ENCODE measurements around the gene ACSF3. TPM values are rescaled to one million over a fixed set of nuclear protein-coding genes. Genes with fewer than 3 reads are reported as not detected.
A peak's percentile ranks its signal among the peaks of the same experiment; 100 is the strongest.

The ACSF3 gene
- total RNA-seq, 1 donor = 20.7 TPM

DNA sequence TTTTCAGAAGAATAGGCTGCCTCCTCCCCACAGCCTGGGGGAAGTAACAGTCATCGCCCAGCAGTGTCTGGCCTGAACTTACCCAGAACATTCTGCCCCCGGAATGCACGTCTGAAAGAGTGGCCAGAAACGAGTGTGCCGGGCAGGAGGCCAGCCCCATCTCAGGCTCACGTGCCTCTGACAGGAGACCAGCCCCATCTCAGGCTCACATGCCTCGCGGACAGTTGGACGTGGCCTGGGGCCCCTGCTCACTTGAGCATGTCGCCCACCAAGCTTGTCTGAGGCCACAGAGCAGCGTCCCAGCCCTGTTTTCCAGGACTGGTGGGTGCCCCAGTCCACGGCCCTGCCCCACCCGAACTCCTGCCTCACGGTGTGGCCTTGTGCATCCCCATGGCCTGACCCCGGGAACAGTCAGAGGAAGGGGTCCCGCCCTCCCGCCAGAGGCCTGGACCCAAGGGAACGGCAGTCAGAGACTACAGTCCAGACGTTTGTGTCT is 61.6 kb downstream of the ACSF3 start:
- peak; percentile 88 for DNase-seq (ENCODE audit: low read depth)
- H3K4me3 ChIP-seq (ENCODE audit: low read depth, low read length) = no peak overlapping the region
- TF ChIP-seq, protein P1, sequence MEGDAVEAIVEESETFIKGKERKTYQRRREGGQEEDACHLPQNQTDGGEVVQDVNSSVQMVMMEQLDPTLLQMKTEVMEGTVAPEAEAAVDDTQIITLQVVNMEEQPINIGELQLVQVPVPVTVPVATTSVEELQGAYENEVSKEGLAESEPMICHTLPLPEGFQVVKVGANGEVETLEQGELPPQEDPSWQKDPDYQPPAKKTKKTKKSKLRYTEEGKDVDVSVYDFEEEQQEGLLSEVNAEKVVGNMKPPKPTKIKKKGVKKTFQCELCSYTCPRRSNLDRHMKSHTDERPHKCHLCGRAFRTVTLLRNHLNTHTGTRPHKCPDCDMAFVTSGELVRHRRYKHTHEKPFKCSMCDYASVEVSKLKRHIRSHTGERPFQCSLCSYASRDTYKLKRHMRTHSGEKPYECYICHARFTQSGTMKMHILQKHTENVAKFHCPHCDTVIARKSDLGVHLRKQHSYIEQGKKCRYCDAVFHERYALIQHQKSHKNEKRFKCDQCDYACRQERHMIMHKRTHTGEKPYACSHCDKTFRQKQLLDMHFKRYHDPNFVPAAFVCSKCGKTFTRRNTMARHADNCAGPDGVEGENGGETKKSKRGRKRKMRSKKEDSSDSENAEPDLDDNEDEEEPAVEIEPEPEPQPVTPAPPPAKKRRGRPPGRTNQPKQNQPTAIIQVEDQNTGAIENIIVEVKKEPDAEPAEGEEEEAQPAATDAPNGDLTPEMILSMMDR (IDR thresholded peaks at IDR 0.05; ENCODE audit: insufficient read depth, low read depth, low read length) = no peak

DNA sequence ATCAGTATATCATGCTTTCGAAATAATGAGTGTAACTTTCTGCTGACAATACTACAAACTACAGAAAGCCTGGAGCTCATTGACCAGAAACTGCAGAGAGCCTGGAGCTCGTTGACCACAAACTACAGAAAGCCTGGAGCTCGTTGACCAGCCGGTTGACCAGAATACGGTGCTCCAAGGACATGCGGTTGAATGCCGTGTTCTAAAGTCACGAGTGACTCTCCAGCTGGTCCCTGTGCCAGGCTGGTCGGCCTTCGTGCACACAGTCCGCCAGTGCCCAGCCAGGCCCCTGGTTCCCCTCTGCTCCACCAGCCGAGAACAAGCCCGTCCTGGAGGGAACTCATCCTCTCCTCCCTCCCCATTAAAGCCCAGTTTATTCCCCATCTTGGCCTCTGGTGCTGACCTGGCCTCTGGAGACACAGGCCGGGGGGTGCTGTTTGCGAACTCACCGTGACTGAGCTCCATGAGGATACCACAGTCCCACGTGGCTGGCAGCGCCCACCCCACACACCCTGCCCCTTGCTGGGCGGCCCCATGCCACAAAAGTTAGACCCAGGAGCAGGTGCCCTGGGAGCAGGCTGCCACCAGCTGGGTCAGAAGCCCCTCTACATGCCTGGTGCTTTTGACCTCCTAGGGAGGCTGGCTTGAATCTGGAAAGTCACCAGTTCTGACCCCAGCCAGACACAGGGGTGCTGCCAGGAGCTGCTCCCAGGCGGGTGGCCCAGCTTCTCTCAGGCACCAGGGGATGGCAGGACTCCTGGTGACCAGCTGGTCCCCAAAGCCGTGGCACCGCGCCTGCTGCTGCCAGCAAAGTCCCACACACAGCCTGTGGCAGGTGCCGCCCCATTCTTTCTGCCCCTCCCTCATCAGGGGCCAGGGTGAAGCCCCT is 62.4 kb downstream of the ACSF3 start:
- H3K4me3 ChIP-seq (ENCODE audit: low read depth, low read length) = no peak overlapping the region
- TF ChIP-seq, protein P1 (IDR thresholded peaks at IDR 0.05; ENCODE audit: insufficient read depth, low read depth, low read length) = no peak
- peak; percentile 20 for DNase-seq (ENCODE audit: low read depth)

DNA sequence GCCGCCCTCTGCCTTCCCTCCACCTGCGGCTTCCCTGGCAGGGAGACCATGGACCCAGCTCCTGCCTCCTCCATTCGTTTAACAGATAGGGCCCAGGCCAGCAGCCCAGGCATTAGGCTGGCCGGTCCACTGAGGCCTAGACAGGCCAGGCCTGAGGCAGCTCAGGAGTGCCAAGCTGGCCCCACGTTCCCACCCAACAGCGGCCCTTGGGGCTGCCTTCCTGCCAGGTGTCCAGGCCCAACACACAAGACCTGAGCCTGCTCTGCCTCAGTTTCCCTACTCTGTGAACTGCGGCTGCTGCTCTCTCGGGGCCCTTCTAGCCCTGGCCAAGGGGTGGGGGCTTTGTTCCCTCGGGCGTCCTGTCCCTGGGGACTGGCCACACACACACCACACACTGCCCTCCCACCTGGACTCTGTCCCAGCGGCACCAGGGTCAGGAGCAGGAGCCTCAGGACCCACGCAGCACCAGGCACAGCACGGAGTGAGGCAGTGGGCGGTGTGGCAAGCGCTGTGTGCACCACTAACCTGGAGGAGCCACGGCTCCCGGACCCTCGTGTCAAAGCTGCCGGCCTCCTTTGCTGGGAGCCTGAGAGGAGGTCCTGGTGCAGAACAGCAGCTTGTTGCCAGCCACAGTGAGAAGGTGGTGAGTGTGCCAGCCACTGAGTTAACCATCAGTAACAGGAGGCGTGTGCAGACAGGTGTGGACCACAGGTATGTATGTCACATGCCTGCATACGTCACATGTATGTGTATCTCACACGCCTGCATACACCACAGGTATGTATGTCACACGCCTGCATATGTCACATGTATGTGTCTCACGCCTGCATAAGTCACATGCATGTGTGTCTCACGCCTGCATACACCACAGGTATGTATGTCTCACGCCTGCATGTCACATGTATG is 63.3 kb downstream of the ACSF3 start:
- TF ChIP-seq, protein P1 (IDR thresholded peaks at IDR 0.05; ENCODE audit: insufficient read depth, low read depth, low read length) = no peak
- DNase-seq (ENCODE audit: low read depth) = no peak
- H3K4me3 ChIP-seq (ENCODE audit: low read depth, low read length) = no peak overlapping the region

DNA sequence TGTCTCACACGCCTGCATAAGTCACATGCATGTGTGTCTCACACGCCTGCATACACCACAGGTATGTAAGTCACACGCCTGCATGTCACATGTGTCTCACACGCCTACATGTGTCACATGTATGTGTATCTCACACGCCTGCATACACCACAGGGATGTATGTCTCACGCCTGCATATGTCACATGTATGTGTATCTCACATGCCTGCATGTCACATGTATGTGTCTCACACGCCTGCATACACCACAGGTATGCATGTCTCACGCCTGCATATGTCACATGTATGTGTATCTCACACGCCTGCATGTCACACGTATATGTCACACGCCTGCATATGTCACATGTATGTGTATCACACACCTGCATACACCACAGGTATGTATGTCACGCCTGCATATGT is 64.1 kb downstream of the ACSF3 start:
- no peak for DNase-seq (ENCODE audit: low read depth)

DNA sequence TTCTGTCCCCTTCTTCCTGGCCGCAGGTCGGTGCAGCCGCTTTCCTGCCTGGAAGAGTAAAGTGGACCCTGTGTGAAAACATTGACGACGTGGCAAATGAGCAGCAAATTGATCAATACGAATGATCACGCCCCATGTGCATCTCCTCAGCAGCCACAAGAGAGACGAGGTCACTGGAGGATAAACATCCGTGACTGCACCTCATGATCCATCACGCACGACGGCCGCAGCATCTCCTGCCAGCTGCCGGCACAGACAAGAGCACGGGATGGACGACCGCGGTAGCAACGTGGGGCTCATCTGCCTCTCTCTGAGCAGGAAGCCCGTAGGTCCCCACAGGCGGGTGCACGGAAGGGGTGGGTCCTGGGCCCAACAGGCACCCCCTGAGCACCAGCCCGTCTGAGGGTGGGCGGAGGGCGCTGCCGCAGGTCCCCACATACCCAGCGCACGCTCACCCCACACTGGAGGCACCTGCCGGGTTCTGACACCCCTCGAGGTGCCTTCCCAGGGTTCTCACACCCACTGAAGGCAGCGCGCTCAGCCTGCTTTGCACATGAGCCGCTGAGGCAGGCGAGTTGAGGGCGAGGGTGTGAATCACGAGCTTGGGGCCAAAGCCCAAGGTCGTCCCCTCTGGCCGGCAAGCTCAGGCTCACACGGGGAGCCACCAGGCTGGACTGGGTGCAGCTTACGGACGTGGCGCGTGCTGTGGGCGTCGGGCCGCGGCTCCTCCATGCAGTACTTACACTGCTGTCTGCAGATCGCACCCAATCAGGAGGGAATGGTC is 65.6 kb downstream of the ACSF3 start:
- no peak for DNase-seq (ENCODE audit: low read depth)
- TF ChIP-seq, protein P1 (IDR thresholded peaks at IDR 0.05; ENCODE audit: insufficient read depth, low read depth, low read length) = no peak
- H3K4me3 ChIP-seq (ENCODE audit: low read depth, low read length) = no peak overlapping the region

More for the DNA sequence above, 64.1 kb downstream of the ACSF3 start:
- H3K4me3 ChIP-seq (ENCODE audit: low read depth, low read length) = no peak overlapping the region
- TF ChIP-seq, protein P1 (IDR thresholded peaks at IDR 0.05; ENCODE audit: insufficient read depth, low read depth, low read length) = no peak

DNA sequence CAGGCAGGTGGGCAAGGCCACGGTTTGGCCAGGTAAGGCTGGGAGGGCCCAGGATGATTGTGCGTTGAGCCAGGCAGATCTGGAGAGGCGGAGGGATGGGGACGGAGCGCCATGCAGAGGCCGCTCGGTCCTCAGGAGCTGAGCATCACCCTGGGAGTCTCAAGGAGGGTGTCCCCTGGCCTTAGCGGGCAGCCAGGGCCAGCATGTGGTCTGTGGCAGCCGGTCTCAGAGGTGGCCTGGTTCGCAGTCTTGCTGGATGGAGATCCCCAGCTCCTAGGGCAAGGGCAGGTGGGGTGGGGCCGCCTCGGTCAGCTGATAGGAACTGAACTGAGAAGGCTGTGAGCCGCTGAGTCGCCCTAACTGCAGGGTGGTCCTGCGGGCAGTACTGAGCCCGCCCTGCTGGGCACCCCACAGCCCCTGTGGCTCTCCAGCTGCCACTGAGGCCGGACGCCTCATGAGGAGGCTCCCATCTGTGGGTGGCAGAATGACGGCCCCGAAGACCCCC is 66.2 kb downstream of the ACSF3 start:
- TF ChIP-seq, protein P1 (IDR thresholded peaks at IDR 0.05; ENCODE audit: insufficient read depth, low read depth, low read length) = no peak
- no peak for DNase-seq (ENCODE audit: low read depth)

More for the DNA sequence above, 66.2 kb downstream of the ACSF3 start:
- H3K4me3 ChIP-seq (ENCODE audit: low read depth, low read length) = no peak overlapping the region

All from fibroblast of villous mesenchyme (primary cell).